GM06990 (cell line): ENCODE results near the gene GXYLT2.

Experiments used
- DNase-seq: peaks from one replicate; pipeline ENCODE4 v3.0.0-alpha.2; 2011; ENCODE audit not compliant: insufficient read length; ENCODE audit errors: extremely low read depth
- H3K27me3 ChIP-seq: replicated peaks from 2 replicates; pipeline ENCODE4 v1.6.0; 2011; ENCODE audit warnings: low read length; ENCODE audit not compliant: control insufficient read depth, insufficient read depth
- H3K36me3 ChIP-seq: 2 replicates; pipeline ENCODE4 v1.5.1; 2011; ENCODE audit warnings: low read length; ENCODE audit not compliant: control insufficient read depth, insufficient read depth
- H3K4me3 ChIP-seq: replicated peaks from 2 replicates; pipeline ENCODE4 v1.5.1; 2011; ENCODE audit warnings: low read depth, mild to moderate bottlenecking, control low read depth, low read length
- TF ChIP-seq, protein P1 (sequence below): IDR thresholded peaks from 2 replicates; pipeline ENCODE4 v1.5.1; 2011; ENCODE audit warnings: low read length, control low read depth, mild to moderate bottlenecking, inconsistent platforms; ENCODE audit not compliant: insufficient read depth, poor library complexity, severe bottlenecking

Gene GXYLT2

GRCh38 chr3:73010158-73010557 is 122.3 kb downstream of the GXYLT2 start:
- no peak for DNase-seq
- no peaks in the 10 kb centered on the region for H3K36me3 ChIP-seq
- H3K4me3 ChIP-seq, result no peak overlapping the region
- H3K27me3 ChIP-seq, result no peaks in the 10 kb centered on the region
- TF ChIP-seq, protein P1, sequence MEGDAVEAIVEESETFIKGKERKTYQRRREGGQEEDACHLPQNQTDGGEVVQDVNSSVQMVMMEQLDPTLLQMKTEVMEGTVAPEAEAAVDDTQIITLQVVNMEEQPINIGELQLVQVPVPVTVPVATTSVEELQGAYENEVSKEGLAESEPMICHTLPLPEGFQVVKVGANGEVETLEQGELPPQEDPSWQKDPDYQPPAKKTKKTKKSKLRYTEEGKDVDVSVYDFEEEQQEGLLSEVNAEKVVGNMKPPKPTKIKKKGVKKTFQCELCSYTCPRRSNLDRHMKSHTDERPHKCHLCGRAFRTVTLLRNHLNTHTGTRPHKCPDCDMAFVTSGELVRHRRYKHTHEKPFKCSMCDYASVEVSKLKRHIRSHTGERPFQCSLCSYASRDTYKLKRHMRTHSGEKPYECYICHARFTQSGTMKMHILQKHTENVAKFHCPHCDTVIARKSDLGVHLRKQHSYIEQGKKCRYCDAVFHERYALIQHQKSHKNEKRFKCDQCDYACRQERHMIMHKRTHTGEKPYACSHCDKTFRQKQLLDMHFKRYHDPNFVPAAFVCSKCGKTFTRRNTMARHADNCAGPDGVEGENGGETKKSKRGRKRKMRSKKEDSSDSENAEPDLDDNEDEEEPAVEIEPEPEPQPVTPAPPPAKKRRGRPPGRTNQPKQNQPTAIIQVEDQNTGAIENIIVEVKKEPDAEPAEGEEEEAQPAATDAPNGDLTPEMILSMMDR, result no peak

DNA sequence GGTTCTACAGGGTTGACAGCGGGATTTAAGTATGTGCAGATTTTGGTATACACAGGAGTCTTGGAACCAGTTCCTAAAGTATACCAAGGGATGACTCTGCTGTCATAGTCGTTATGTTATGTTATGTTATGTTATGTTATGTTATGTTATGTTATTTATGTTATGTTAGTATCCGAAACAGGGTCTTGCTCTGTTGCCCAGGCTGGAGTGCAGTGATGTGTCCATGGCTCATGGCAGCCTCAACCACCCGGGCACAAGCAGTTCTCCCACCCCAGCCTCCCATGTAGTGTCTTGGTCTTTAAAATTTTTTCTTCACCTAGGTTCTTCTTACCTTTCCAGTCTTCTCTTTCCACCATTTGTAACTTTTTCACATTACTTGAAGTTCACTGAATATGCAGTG is 130.5 kb downstream of the GXYLT2 start:
- Histone ChIP-seq H3K36me3 (no peaks in the 10 kb centered on the region; the same call in 1 of the 2 replicates), H3K4me3 (no peak overlapping the region), H3K27me3 (no peaks in the 10 kb centered on the region)
- TF ChIP-seq, protein P1, result no peak
- no peak for DNase-seq

DNA sequence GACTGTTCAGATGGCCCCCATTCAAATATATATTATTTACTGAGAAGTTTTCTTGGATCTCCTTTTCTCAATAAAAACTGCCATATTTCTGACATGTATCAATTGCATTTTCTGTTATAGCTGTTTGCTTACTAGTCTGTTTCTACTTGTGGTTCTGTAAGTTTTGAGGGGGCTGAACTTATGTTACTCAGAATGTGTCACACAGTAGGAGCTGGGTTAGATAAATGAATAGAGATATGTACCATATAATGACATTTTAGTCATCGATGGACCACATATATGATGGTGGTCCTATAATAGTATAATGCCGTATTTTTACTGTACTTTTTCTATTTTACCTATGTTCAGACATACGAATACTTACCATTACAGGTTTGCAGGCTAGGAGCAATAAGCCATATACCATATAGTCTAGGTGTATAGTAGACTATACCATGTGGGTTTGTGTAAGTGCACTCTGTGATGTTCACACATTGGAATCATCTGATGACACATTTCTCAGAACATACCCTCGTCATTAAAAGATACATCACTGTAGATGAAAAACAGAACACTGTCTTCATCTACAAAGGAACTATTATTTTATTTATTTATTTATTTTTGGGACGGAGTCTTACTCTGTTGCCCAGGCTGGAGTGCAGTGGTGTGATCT is 131.1 kb downstream of the GXYLT2 start:
- no peaks in the 10 kb centered on the region for H3K27me3 ChIP-seq
- H3K36me3 ChIP-seq, result no peaks in the 10 kb centered on the region; the same call in 1 of the 2 replicates

DNA sequence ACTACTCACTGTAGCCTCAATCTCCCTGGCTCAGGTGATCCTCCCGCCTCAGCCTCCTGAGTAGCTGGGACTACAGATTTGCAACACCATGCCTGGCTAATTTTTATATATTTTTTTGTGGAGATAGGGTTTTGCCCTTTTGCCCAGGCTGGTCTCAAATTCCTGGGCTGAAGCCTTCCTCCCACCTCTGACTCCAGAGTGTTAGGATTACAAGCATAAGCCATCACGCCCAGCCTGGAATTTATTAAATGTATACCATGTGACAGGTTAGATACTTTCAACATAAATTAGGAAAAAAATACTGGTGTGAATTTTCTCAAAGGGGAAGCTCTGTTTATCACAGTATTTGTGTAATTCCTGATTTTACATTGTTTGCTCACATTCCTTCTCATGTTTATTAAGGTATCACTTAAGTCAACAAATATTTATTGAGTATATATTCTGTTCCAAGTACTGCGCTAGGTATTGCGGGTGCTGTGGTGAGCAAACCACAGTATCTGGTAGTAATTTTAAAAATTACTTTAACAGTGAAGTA is 133.5 kb downstream of the GXYLT2 start:
- no peak for DNase-seq
- H3K4me3 ChIP-seq, result no peak overlapping the region
- no peaks in the 10 kb centered on the region for H3K27me3 ChIP-seq
- TF ChIP-seq, protein P1, result no peak
- no peaks in the 10 kb centered on the region; the same call in 1 of the 2 replicates for H3K36me3 ChIP-seq

More for the DNA sequence above, 131.1 kb downstream of the GXYLT2 start:
- H3K4me3 ChIP-seq, result no peak overlapping the region
- no peak for DNase-seq
- TF ChIP-seq, protein P1, result no peak

- TF ChIP-seq, protein P1, result no peak
- DNase-seq, result no peak
- Histone ChIP-seq H3K4me3 (no peak overlapping the region), H3K27me3 (no peaks in the 10 kb centered on the region), H3K36me3 (no peaks in the 10 kb centered on the region; the same call in none of the 2 replicates)
Measured at GRCh38 chr3:73024836-73025235, 137.0 kb downstream of the GXYLT2 start.
